BLaER1 treated with 17β-estradiol and CSF1 and Interleukin-3, amounts not matched to agents 10 nM and 100 nM (cell line): ENCODE results near the gene FNTB.

ENCODE experiments used
- H3K27ac ChIP-seq, 11 experiments: shearing (Covaris generic); formaldehyde crosslinking; 2 replicates each; pipeline ENCODE4 v1.8.1; 2022
- H3K27me3 ChIP-seq, 11 experiments: shearing (Covaris generic); formaldehyde crosslinking; 2 replicates each; pipeline ENCODE4 v1.8.1; 2022
- H3K36me3 ChIP-seq, 11 experiments: shearing (Covaris generic); formaldehyde crosslinking; 2 replicates each; pipeline ENCODE4 v1.8.1; 2022
- H3K4me1 ChIP-seq, 10 experiments: shearing (Covaris generic); formaldehyde crosslinking; 2 replicates each; pipeline ENCODE4 v1.8.1; 2022
- H3K4me2 ChIP-seq, 11 experiments: shearing (Covaris generic); formaldehyde crosslinking; 2 replicates each; pipeline ENCODE4 v1.8.1; 2022
- H3K4me3 ChIP-seq, 10 experiments: shearing (Covaris generic); formaldehyde crosslinking; 2 replicates each; pipeline ENCODE4 v1.8.1; 2022
- H3K9ac ChIP-seq, 11 experiments: shearing (Covaris generic); formaldehyde crosslinking; 2 replicates each; pipeline ENCODE4 v1.8.1; 2022
- H3K9me3 ChIP-seq, 11 experiments: shearing (Covaris generic); formaldehyde crosslinking; replicated peaks in 1 of 11; 2 replicates each; pipeline ENCODE4 v1.8.1; 2022
- H4K20me1 ChIP-seq, 11 experiments: shearing (Covaris generic); formaldehyde crosslinking; 2 replicates each; pipeline ENCODE4 v1.8.1; 2022
- Cebpa-rat ChIP-seq, 11 experiments: shearing (Covaris generic); IDR thresholded peaks; 2 replicates each; pipeline ENCODE4 v1.8.1; 2022

Gene FNTB

GRCh38 chr14:64986648-64987437 is at the start of gene FNTB:
Gene FNTB (plus strand): TSS chr14:64986895. CDS start chr14:64986954, 59 bp downstream.
- peak within 1 kb of the TSS; percentile 81 to 91 (median 83) for H3K4me3 ChIP-seq
- peak in 5 of 11 experiments; percentile 11 to 85 (median 51); a peak in 6 of 22 replicates for TF ChIP-seq Cebpa-rat (IDR thresholded peaks at IDR 0.05)
- peaks cover 0 to 4% (median 0%) of the 10 kb centered on the region in 11 experiments; a peak in 3 of 22 replicates for H3K36me3 ChIP-seq
- no peaks in the 10 kb centered on the region for H4K20me1 ChIP-seq
- H3K4me1 ChIP-seq, result peaks cover 33 to 48% (median 38%) of the 10 kb centered on the region in 10 experiments
- peak within 1 kb of the TSS; percentile 78 to 93 (median 89) for H3K4me2 ChIP-seq
- H3K27ac ChIP-seq, result peak within 1 kb of the TSS; percentile 61 to 80 (median 76)
- no peaks in the 10 kb centered on the region for H3K9me3 ChIP-seq
- peak within 1 kb of the TSS; percentile 79 to 87 (median 84) for H3K9ac ChIP-seq
- no peaks in the 10 kb centered on the region for H3K27me3 ChIP-seq

DNA sequence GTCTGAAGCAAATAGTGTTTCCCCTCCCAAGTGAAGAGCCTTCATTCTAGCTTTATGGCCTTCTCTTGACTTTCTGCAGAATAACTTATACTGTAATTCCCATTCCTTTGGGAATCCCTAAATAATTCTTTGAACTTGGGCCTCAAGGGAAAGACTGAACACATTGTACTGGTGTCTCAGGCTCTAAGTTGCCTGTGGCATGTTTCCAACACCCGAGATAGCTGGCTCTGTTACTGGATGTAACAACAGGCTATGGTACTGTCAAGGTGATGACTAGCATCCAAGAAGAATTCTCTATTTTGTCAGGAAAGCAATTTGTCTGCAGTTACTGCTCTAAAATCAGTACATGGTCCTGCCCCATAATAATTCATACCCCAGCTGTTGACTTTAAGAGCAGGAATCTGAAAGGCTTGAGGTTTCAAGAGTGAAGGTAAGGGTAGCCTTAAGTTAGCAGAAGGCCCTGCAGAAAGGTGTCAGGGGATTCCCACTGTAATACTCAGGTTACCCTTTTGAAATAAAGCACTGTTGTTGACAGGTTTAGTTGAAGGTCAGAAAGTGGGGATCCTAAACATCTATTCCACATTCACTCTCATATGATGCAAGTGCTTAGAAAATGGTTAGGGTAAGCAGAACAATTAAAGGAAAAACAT is 49.4 kb upstream of the FNTB start:
- Histone ChIP-seq H3K4me2 (no peak overlapping the region), H4K20me1 (peaks cover 6 to 93% (median 49%) of the 10 kb centered on the region in 11 experiments; a peak in 17 of 22 replicates), H3K4me1 (peaks cover 0 to 22% (median 5%) of the 10 kb centered on the region in 10 experiments; a peak in 11 of 20 replicates)

GRCh38 chr14:64937821-64938193 is 48.9 kb upstream of the FNTB start:
- no peak for TF ChIP-seq Cebpa-rat (IDR thresholded peaks at IDR 0.05)
- H3K36me3 ChIP-seq, result peaks cover 71 to 99% (median 81%) of the 10 kb centered on the region in 11 experiments

More for the DNA sequence above, 49.4 kb upstream of the FNTB start:
- H3K27me3 ChIP-seq, result no peaks in the 10 kb centered on the region
- TF ChIP-seq Cebpa-rat (IDR thresholded peaks at IDR 0.05), result no peak
- peaks cover 75 to 100% (median 86%) of the 10 kb centered on the region in 11 experiments for H3K36me3 ChIP-seq
- H3K9me3 ChIP-seq, result no peaks in the 10 kb centered on the region
- no peak overlapping the region for H3K9ac ChIP-seq
- H3K4me3 ChIP-seq, result no peak overlapping the region
- no peak overlapping the region for H3K27ac ChIP-seq

GRCh38 chr14:64938972-64939816 is 47.5 kb upstream of the FNTB start:
- H3K4me2 ChIP-seq, result no peak overlapping the region
- H3K9me3 ChIP-seq, result no peaks in the 10 kb centered on the region
- peaks cover 58 to 93% (median 76%) of the 10 kb centered on the region in 11 experiments for H3K36me3 ChIP-seq
- no peak overlapping the region for H3K4me3 ChIP-seq
- no peaks in the 10 kb centered on the region for H3K27me3 ChIP-seq
- peaks cover 12 to 38% (median 23%) of the 10 kb centered on the region in 10 experiments for H3K4me1 ChIP-seq
- H3K27ac ChIP-seq, result no peak overlapping the region
- H3K9ac ChIP-seq, result no peak overlapping the region
- peaks cover 6 to 91% (median 61%) of the 10 kb centered on the region in 11 experiments; a peak in 17 of 22 replicates for H4K20me1 ChIP-seq
- no peak for TF ChIP-seq Cebpa-rat (IDR thresholded peaks at IDR 0.05)

More at GRCh38 chr14:64937821-64938193, 48.9 kb upstream of the FNTB start:
- no peak overlapping the region for H3K4me3 ChIP-seq
- H3K27me3 ChIP-seq, result no peaks in the 10 kb centered on the region
- peaks cover 6 to 94% (median 50%) of the 10 kb centered on the region in 11 experiments; a peak in 17 of 22 replicates for H4K20me1 ChIP-seq
- H3K9me3 ChIP-seq, result no peaks in the 10 kb centered on the region
- H3K4me2 ChIP-seq, result no peak overlapping the region
- peaks cover 0 to 27% (median 9%) of the 10 kb centered on the region in 10 experiments; a peak in 15 of 20 replicates for H3K4me1 ChIP-seq
- no peak overlapping the region for H3K9ac ChIP-seq
- no peak overlapping the region for H3K27ac ChIP-seq

GRCh38 chr14:64939817-64940190 is 46.9 kb upstream of the FNTB start:
- peaks cover 6 to 90% (median 61%) of the 10 kb centered on the region in 11 experiments; a peak in 17 of 22 replicates for H4K20me1 ChIP-seq

GRCh38 chr14:64940336-64940910 is 46.3 kb upstream of the FNTB start:
- no peak overlapping the region for H3K27ac ChIP-seq
- no peak overlapping the region for H3K4me2 ChIP-seq
- H3K4me3 ChIP-seq, result no peak overlapping the region

More at GRCh38 chr14:64939817-64940190, 46.9 kb upstream of the FNTB start:
- no peak for TF ChIP-seq Cebpa-rat (IDR thresholded peaks at IDR 0.05)
- Histone ChIP-seq H3K4me1 (peaks cover 16 to 35% (median 25%) of the 10 kb centered on the region in 10 experiments), H3K4me2 (no peak overlapping the region), H3K27me3 (no peaks in the 10 kb centered on the region), H3K27ac (no peak overlapping the region), H3K4me3 (no peak overlapping the region), H3K9ac (no peak overlapping the region), H3K9me3 (no peaks in the 10 kb centered on the region), H3K36me3 (peaks cover 59 to 93% (median 74%) of the 10 kb centered on the region in 11 experiments)

GRCh38 chr14:64942531-64943111 is 44.1 kb upstream of the FNTB start, which contains the start of gene GPX2:
Gene GPX2 (minus strand): TSS chr14:64942745. CDS start chr14:64942726, 19 bp downstream.
- TF ChIP-seq Cebpa-rat (IDR thresholded peaks at IDR 0.05), result no peak
- Histone ChIP-seq H3K27ac (no peak within 1 kb of the TSS), H3K9me3 (no peaks in the 10 kb centered on the region), H3K4me2 (peak within 1 kb of the TSS; percentile 21 to 72 (median 52); a peak in 21 of 22 replicates), H3K27me3 (no peaks in the 10 kb centered on the region), H3K4me3 (no peak within 1 kb of the TSS), H3K4me1 (peaks cover 15 to 28% (median 22%) of the 10 kb centered on the region in 10 experiments), H3K9ac (no peak within 1 kb of the TSS), H4K20me1 (peaks cover 1 to 73% (median 41%) of the 10 kb centered on the region in 11 experiments; a peak in 17 of 22 replicates), H3K36me3 (peaks cover 61 to 95% (median 81%) of the 10 kb centered on the region in 11 experiments)

More at GRCh38 chr14:64940336-64940910, 46.3 kb upstream of the FNTB start:
- H3K4me1 ChIP-seq, result peaks cover 16 to 31% (median 24%) of the 10 kb centered on the region in 10 experiments
- no peak for TF ChIP-seq Cebpa-rat (IDR thresholded peaks at IDR 0.05)
- H3K36me3 ChIP-seq, result peaks cover 60 to 93% (median 75%) of the 10 kb centered on the region in 11 experiments
- H4K20me1 ChIP-seq, result peaks cover 6 to 85% (median 61%) of the 10 kb centered on the region in 11 experiments; a peak in 17 of 22 replicates
- no peak overlapping the region for H3K9ac ChIP-seq
- H3K9me3 ChIP-seq, result no peaks in the 10 kb centered on the region
- no peaks in the 10 kb centered on the region for H3K27me3 ChIP-seq
